OCI-LY1 (cell line): ENCODE results near the gene SDK1.

Experiments
- H2AFZ ChIP-seq: fragments of 200-600 bp; sonication (generic), shearing (Covaris generic); 2 replicates; pipeline ENCODE4 v1.6.0; 2014; ENCODE audit warnings: antibody characterized with exemption, mild to moderate bottlenecking, low read length
- H3F3A ChIP-seq: fragments of 200-600 bp; sonication (generic), shearing (Covaris generic); 2 replicates; pipeline ENCODE4 v1.6.0; 2014; ENCODE audit warnings: mild to moderate bottlenecking, antibody characterized with exemption, low read length, moderate library complexity; ENCODE audit not compliant: insufficient read depth
- H3K27ac ChIP-seq: fragments of 200-600 bp; sonication (generic); 2 replicates; pipeline ENCODE4 v1.5.1; 2014; ENCODE audit warnings: low read length, mixed run types, mild to moderate bottlenecking, low read depth; ENCODE audit not compliant: poor library complexity, severe bottlenecking
- H3K27me3 ChIP-seq: fragments of 200-600 bp; sonication (generic); 2 replicates; pipeline ENCODE4 v1.6.0; 2014; ENCODE audit warnings: antibody characterized with exemption, mild to moderate bottlenecking, low read length, moderate library complexity; ENCODE audit not compliant: insufficient read depth
- H3K36me3 ChIP-seq: fragments of 200-600 bp; sonication (generic); 2 replicates; pipeline ENCODE4 v1.6.1; 2014; ENCODE audit warnings: mild to moderate bottlenecking, antibody characterized with exemption, low read length, moderate library complexity, mixed read lengths; ENCODE audit not compliant: insufficient read depth
- H3K4me1 ChIP-seq: fragments of 200-600 bp; sonication (generic); 2 replicates; pipeline ENCODE4 v1.5.1; 2014; ENCODE audit warnings: mild to moderate bottlenecking, low read length, moderate library complexity; ENCODE audit not compliant: insufficient read depth, severe bottlenecking
- H3K4me2 ChIP-seq: fragments of 200-600 bp; sonication (generic), shearing (Covaris generic); 2 replicates; pipeline ENCODE4 v1.6.1; 2014; ENCODE audit warnings: low read length
- H3K4me3 ChIP-seq: fragments of 200-600 bp; sonication (generic); 2 replicates; pipeline ENCODE4 v1.5.1; 2014; ENCODE audit warnings: low read length, low read depth, mild to moderate bottlenecking, mixed read lengths; ENCODE audit not compliant: poor library complexity, severe bottlenecking
- H3K79me2 ChIP-seq: fragments of 200-600 bp; shearing (Covaris generic); 2 replicates; pipeline ENCODE4 v1.6.1; 2016; ENCODE audit warnings: mixed run types, low read length, mixed read lengths; ENCODE audit not compliant: insufficient read depth
- H3K9ac ChIP-seq: fragments of 200-600 bp; sonication (generic), shearing (Covaris generic); 2 replicates; pipeline ENCODE4 v1.6.1; 2014; ENCODE audit warnings: mild to moderate bottlenecking, low read length, mixed read lengths
- H3K9me2 ChIP-seq: fragments of 200-600 bp; sonication (generic), shearing (Covaris generic); 2 replicates; pipeline ENCODE4 v1.6.1; 2014; ENCODE audit warnings: low read depth, mild to moderate bottlenecking, low read length, mixed read lengths
- H3K9me3 ChIP-seq: fragments of 200-600 bp; shearing (Covaris generic); 2 replicates; pipeline ENCODE4 v1.6.1; 2014; ENCODE audit warnings: low read length, mixed read lengths
- H4K20me1 ChIP-seq: fragments of 200-600 bp; sonication (generic), shearing (Covaris generic); 2 replicates; pipeline ENCODE4 v1.6.0; 2016; ENCODE audit warnings: mild to moderate bottlenecking, low read length; ENCODE audit not compliant: insufficient read depth
- CTCF ChIP-seq: fragments of 200-600 bp; sonication (generic), shearing (Covaris generic); IDR thresholded peaks from 2 replicates; pipeline ENCODE4 v1.5.1; 2017; ENCODE audit warnings: mild to moderate bottlenecking, antibody characterized with exemption, low read length, moderate library complexity, mixed read lengths
- EZH2 ChIP-seq: fragments of 200-600 bp; sonication (generic), shearing (Covaris generic); IDR thresholded peaks from 2 replicates; pipeline ENCODE4 v1.8.0; 2017; ENCODE audit warnings: borderline replicate concordance, mixed run types, mild to moderate bottlenecking, antibody characterized with exemption, low read length, moderate library complexity, mixed read lengths

The SDK1 gene

DNA sequence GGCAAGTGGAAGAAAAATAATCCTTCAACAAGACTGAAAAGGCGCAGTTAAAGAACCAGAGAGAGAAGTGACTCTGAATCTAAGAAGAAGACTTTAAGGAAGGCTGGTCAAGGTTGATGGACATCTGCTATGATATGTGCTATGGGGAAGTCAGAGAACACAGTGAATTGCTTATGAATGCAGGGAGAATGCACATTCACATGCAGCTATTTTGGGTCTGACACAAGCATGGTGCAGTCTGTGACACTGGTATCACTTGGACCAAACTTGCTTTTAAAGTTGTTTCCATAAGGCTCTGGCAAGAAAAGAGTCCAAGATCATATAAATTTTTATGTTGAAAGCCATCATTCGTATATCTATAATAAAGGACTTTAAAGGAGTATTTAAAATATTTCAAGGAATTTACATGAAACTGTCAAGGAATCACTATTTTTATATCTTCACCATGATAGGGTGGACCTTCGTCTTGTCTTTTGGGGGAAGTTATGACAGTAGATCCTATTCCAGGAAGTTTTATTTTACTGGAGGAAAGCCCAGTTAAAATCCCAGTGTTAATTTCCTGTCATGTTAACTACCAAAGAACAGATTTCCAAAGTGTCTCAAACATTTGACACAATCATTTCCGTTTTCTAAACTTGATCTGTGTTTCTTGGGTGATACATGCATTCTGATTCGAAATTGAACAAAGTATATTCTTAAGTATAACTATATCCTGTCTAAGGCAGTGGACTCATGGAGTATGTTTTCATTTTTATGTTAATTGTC, 239.6 kb downstream of the SDK1 start:
- Histone ChIP-seq H3K36me3 (no peaks in the 10 kb centered on the region), H2AFZ (no peak overlapping the region), H3K9me2 (no peaks in the 10 kb centered on the region), H4K20me1 (no peaks in the 10 kb centered on the region), H3K4me3 (no peak overlapping the region), H3K79me2 (no peaks in the 10 kb centered on the region), H3K9me3 (no peaks in the 10 kb centered on the region), H3K4me2 (no peak overlapping the region), H3F3A (no peaks in the 10 kb centered on the region), H3K4me1 (no peaks in the 10 kb centered on the region), H3K27ac (no peak overlapping the region), H3K27me3 (no peaks in the 10 kb centered on the region), H3K9ac (no peak overlapping the region)
- no peak for TF ChIP-seq EZH2
- no peak for TF ChIP-seq CTCF

- Histone ChIP-seq H3K27ac (no peak overlapping the region), H3K4me3 (no peak overlapping the region), H3K27me3 (no peaks in the 10 kb centered on the region), H3K9me2 (no peaks in the 10 kb centered on the region), H3K9me3 (no peaks in the 10 kb centered on the region), H4K20me1 (no peaks in the 10 kb centered on the region), H3K79me2 (no peaks in the 10 kb centered on the region), H3F3A (no peaks in the 10 kb centered on the region), H3K4me1 (no peaks in the 10 kb centered on the region), H2AFZ (no peak overlapping the region), H3K36me3 (no peaks in the 10 kb centered on the region), H3K4me2 (no peak overlapping the region), H3K9ac (no peak overlapping the region)
- TF ChIP-seq EZH2 (no peak), CTCF (peak; percentile 54)
Measured at GRCh38 chr7:3544202-3544601, 243.2 kb downstream of the SDK1 start.

- H3K79me2 ChIP-seq = no peaks in the 10 kb centered on the region
- no peaks in the 10 kb centered on the region for H3K9me3 ChIP-seq
- H3K9ac ChIP-seq = no peak overlapping the region
- H3K27ac ChIP-seq = no peak overlapping the region
- H3K4me3 ChIP-seq = no peak overlapping the region
- TF ChIP-seq EZH2 (no peak), CTCF (no peak)
- no peaks in the 10 kb centered on the region for H3K9me2 ChIP-seq
- H3K36me3 ChIP-seq = 0 out of 2 replicates have a peak, but pooled peaks cover 8% of the 10 kb centered on the region
- no peak overlapping the region for H3K4me2 ChIP-seq
- H3F3A ChIP-seq = no peaks in the 10 kb centered on the region
- H3K4me1 ChIP-seq = no peaks in the 10 kb centered on the region
- no peaks in the 10 kb centered on the region for H3K27me3 ChIP-seq
- no peak overlapping the region for H2AFZ ChIP-seq
- H4K20me1 ChIP-seq = no peaks in the 10 kb centered on the region
Measured at GRCh38 chr7:3548815-3549214, 247.8 kb downstream of the SDK1 start.
